HG02840 (cell line): ENCODE measurements around the gene ZNF394.
A peak's percentile ranks its signal among the peaks of the same experiment; 100 is the strongest.

Experiments
- ATAC-seq: cut with Tn5 transposase; IDR thresholded peaks from one replicate; pipeline ENCODE4 v1.9.1; 2021; ENCODE audit warnings: mild to moderate bottlenecking, moderate library complexity, moderate number of reproducible peaks; ENCODE audit not compliant: unreplicated experiment, low FRiP score

ZNF394 gene

GRCh38 chr7:99497766-99498545 is 2.1 kb downstream of the ZNF394 start:
- ATAC-seq, result no peak

GRCh38 chr7:99493823-99494222 is 6.3 kb downstream of the ZNF394 start:
- ATAC-seq, result no peak

GRCh38 chr7:99490878-99491277 is 9.2 kb downstream of the ZNF394 start:
- no peak for ATAC-seq

GRCh38 chr7:99489235-99489634 is 10.8 kb downstream of the ZNF394 start:
- ATAC-seq, result no peak

- no peak for ATAC-seq
These were observed 15.0 kb downstream of the ZNF394 start for GRCh38 chr7:99485094-99485493.

- ATAC-seq, result no peak
These were observed 21.3 kb downstream of the ZNF394 start for GRCh38 chr7:99478464-99479440.

- ATAC-seq, result no peak
These were observed 24.0 kb downstream of the ZNF394 start for GRCh38 chr7:99476107-99476506.

- peak; percentile 1 for ATAC-seq
These were observed 26.8 kb downstream of the ZNF394 start for GRCh38 chr7:99473315-99473596.

- peak; percentile 96 for ATAC-seq
These were observed 27.3 kb downstream of the ZNF394 start, which contains the start of gene ZNF789 for GRCh38 chr7:99472561-99473314. TSS of gene ZNF789 (plus strand) at chr7:99472890. CDS start at chr7:99476457, 3,567 bp downstream.

- no peak for ATAC-seq
These were observed 30.6 kb downstream of the ZNF394 start for GRCh38 chr7:99469381-99470065.

GRCh38 chr7:99468336-99468918 is 31.7 kb downstream of the ZNF394 start:
- ATAC-seq, result no peak

- peak; percentile 36 for ATAC-seq
These were observed 34.7 kb downstream of the ZNF394 start for GRCh38 chr7:99465421-99465768.

GRCh38 chr7:99461221-99461620 is 38.9 kb downstream of the ZNF394 start:
- no peak for ATAC-seq

- no peak for ATAC-seq
These were observed 39.4 kb downstream of the ZNF394 start for GRCh38 chr7:99460651-99461050.

- ATAC-seq, result no peak
These were observed 41.0 kb downstream of the ZNF394 start for GRCh38 chr7:99459087-99459486.

- ATAC-seq, result no peak
These were observed 42.2 kb downstream of the ZNF394 start for GRCh38 chr7:99457650-99458493.

- no peak for ATAC-seq
These were observed 42.9 kb downstream of the ZNF394 start for GRCh38 chr7:99457050-99457649.

- no peak for ATAC-seq
These were observed 43.8 kb downstream of the ZNF394 start for GRCh38 chr7:99456288-99456687.

- no peak for ATAC-seq
These were observed 44.2 kb downstream of the ZNF394 start for GRCh38 chr7:99455874-99456273.
